SK-N-SH (cell line): ENCODE measurements around the gene KAT6B. TPM values are rescaled to one million over a fixed set of nuclear protein-coding genes. Genes with fewer than 3 reads are reported as not detected.

Experiments
- CTCF ChIA-PET: fragments of 300-600, 350-600 bp; formaldehyde crosslinking; extraction: SDS; loops from one replicate; lab custom pipeline; 2021; lab: Yijun Ruan, JAX
- POLR2A ChIA-PET: fragments of 350-600 bp; sonication (Branson Sonifier 250); formaldehyde crosslinking; extraction: SDS; loops from one replicate; lab custom pipeline; 2020; ENCODE audit warnings: antibody characterized with exemption, inconsistent platforms; lab: Yijun Ruan, JAX
- DNase-seq: peaks from one replicate; pipeline ENCODE4 v3.0.0; 2012
- H2AFZ ChIP-seq: fragments of 200-600 bp; sonication (generic); 2 replicates; pipeline ENCODE4 v1.8.1; 2016; ENCODE audit warnings: antibody characterized with exemption, mild to moderate bottlenecking, low read depth
- H3F3A ChIP-seq: fragments of 200-600 bp; sonication (generic); replicated peaks from 2 replicates; pipeline ENCODE3; 2016; ENCODE audit warnings: antibody characterized with exemption, mild to moderate bottlenecking; ENCODE audit not compliant: insufficient read depth
- H3K27ac ChIP-seq, 2 experiments: fragments of 200-500 bp in 1 of 2; fragments of 200-600 bp in 1 of 2; sonication (Bioruptor generic) in 1 of 2; sonication (generic), shearing (Covaris generic) in 1 of 2; 2 replicates each; pipeline versions ENCODE4 v1.5.1 to v1.6.1; 2014 to 2016; ENCODE audit warnings: low read depth in 2 of 2, inconsistent platforms in 1 of 2, low read length in 1 of 2, mild to moderate bottlenecking in 1 of 2, mixed read lengths in 1 of 2
- H3K27me3 ChIP-seq: fragments of 200-600 bp; sonication (generic), shearing (Covaris generic); 2 replicates; pipeline ENCODE4 v1.6.1; 2016; ENCODE audit warnings: mixed run types; ENCODE audit not compliant: insufficient read depth
- H3K36me3 ChIP-seq, 2 experiments: fragments of 200-500 bp in 1 of 2; fragments of 200-600 bp in 1 of 2; sonication (Bioruptor generic) in 1 of 2; sonication (generic) in 1 of 2; replicated peaks in 1 of 2; 2 replicates each; pipeline versions ENCODE3 to v1.5.1; 2014 to 2016; ENCODE audit warnings: low read length in 1 of 2, mild to moderate bottlenecking in 1 of 2; ENCODE audit not compliant: insufficient read depth in 2 of 2, control insufficient read depth in 1 of 2
- H3K4me1 ChIP-seq, 2 experiments: fragments of 200-500 bp in 1 of 2; fragments of 200-600 bp in 1 of 2; sonication (Bioruptor generic) in 1 of 2; sonication (generic), shearing (Covaris generic) in 1 of 2; 2 replicates each; pipeline versions ENCODE4 v1.5.1 to v1.6.1; 2014 to 2016; ENCODE audit warnings: low read depth in 1 of 2, low read length in 1 of 2, mixed run types in 1 of 2; ENCODE audit not compliant: insufficient read depth in 2 of 2, control insufficient read depth in 1 of 2
- H3K4me2 ChIP-seq: fragments of 200-600 bp; sonication (generic), shearing (Covaris generic); 2 replicates; pipeline ENCODE4 v1.6.1; 2017; ENCODE audit warnings: mixed run types
- H3K4me3 ChIP-seq, 2 experiments: fragments of 200-500 bp in 1 of 2; fragments of 200-600 bp in 1 of 2; sonication (Bioruptor generic) in 1 of 2; sonication (generic), shearing (Covaris generic) in 1 of 2; 2 replicates each; pipeline versions ENCODE4 v1.5.1 to v1.8.1; 2014 to 2016; ENCODE audit warnings: low read depth in 2 of 2, inconsistent platforms in 1 of 2, low read length in 1 of 2, mild to moderate bottlenecking in 1 of 2, mixed read lengths in 1 of 2, moderate library complexity in 1 of 2
- H3K79me2 ChIP-seq: fragments of 200-600 bp; sonication (generic); 2 replicates; pipeline ENCODE4 v1.8.1; 2017; ENCODE audit warnings: mild to moderate bottlenecking; ENCODE audit not compliant: insufficient read depth
- H3K9ac ChIP-seq: fragments of 200-600 bp; sonication (generic); 2 replicates; pipeline ENCODE4 v1.6.1; 2017; ENCODE audit warnings: mixed run types
- H3K9me2 ChIP-seq: fragments of 200-600 bp; sonication (generic); 2 replicates; pipeline ENCODE4 v1.6.1; 2017; ENCODE audit warnings: mixed run types
- H3K9me3 ChIP-seq: fragments of 200-600 bp; sonication (generic); 2 replicates; pipeline ENCODE4 v1.6.1; 2017; ENCODE audit warnings: mixed run types, mild to moderate bottlenecking, moderate library complexity
- H4K20me1 ChIP-seq: fragments of 200-600 bp; sonication (generic); 2 replicates; pipeline ENCODE4 v1.6.1; 2017; ENCODE audit warnings: mild to moderate bottlenecking, mixed run types; ENCODE audit not compliant: insufficient read depth
- CHD2 ChIP-seq: fragments of 150-350 bp; IDR thresholded peaks from 2 replicates; pipeline ENCODE4 v1.6.1; 2018; ENCODE audit warnings: low read length; ENCODE audit not compliant: partially characterized antibody
- EP300 ChIP-seq, 2 experiments: IDR thresholded peaks; 2 replicates each; pipeline versions ENCODE4 v1.4.0 to v1.6.1; 2012; ENCODE audit warnings: borderline replicate concordance in 1 of 2, low read depth in 1 of 2, low read length in 1 of 2
- EZH2phosphoT487 ChIP-seq: fragments of 200-600 bp; sonication (generic); IDR thresholded peaks from 2 replicates; pipeline ENCODE4 v1.6.1; 2017; ENCODE audit warnings: low read depth, mixed run types, mild to moderate bottlenecking, antibody characterized with exemption, moderate library complexity, borderline replicate concordance
- FOSL2 ChIP-seq: IDR thresholded peaks from 2 replicates; pipeline ENCODE4 v1.4.0; 2012; ENCODE audit warnings: low read depth, mild to moderate bottlenecking, moderate library complexity, borderline replicate concordance
- FOXJ3 ChIP-seq: sonication (generic); formaldehyde crosslinking; IDR thresholded peaks from 2 replicates; pipeline ENCODE4 v1.5.1; 2020; ENCODE audit warnings: mild to moderate bottlenecking, missing genetic modification reagents
- GATA2 ChIP-seq: sonication (generic); formaldehyde crosslinking; IDR thresholded peaks from 2 replicates; pipeline ENCODE4 v1.5.0; 2020; ENCODE audit warnings: mild to moderate bottlenecking, missing genetic modification reagents
- JUND ChIP-seq: IDR thresholded peaks from 2 replicates; pipeline ENCODE4 v1.4.0; 2012
- MXI1 ChIP-seq: IDR thresholded peaks from 2 replicates; pipeline ENCODE4 v1.6.1; 2012; ENCODE audit warnings: mild to moderate bottlenecking, low read depth, low read length, improper control_type of control experiment
- NFIC ChIP-seq: IDR thresholded peaks from 2 replicates; pipeline ENCODE4 v1.4.0; 2012; ENCODE audit warnings: borderline replicate concordance
- PBX3 ChIP-seq: IDR thresholded peaks from 2 replicates; pipeline ENCODE4; 2012
- RFX5 ChIP-seq: IDR thresholded peaks from 2 replicates; pipeline ENCODE4 v1.6.1; 2012; ENCODE audit warnings: mild to moderate bottlenecking, improper control_type of control experiment, low read length
- TCF12 ChIP-seq: IDR thresholded peaks from 2 replicates; pipeline ENCODE4 v1.4.0; 2012
- YY1 ChIP-seq: IDR thresholded peaks from 2 replicates; pipeline ENCODE4 v1.4.0; 2012; ENCODE audit warnings: low read depth, mild to moderate bottlenecking
- WGBS: methylation state at CpG from one replicate; pipeline ENCODE4 v1.1.6; 2017; ENCODE audit warnings: low lambda C conversion rate; 5-methylcytosine and 5-hydroxymethylcytosine counted together
- polyA plus RNA-seq, 3 experiments: library from polyadenylated mRNA; depleted of rRNA; stranded (reverse); fragments of >200 nt; gene quantifications; 2 replicates each; pipeline ENCODE4 v1.2.3, GENCODE V29; 2012

KAT6B gene
- polyA plus RNA-seq, 1 of the 3 experiments (the other 2 are of a cell fraction) = 4.3 TPM

- POLR2A ChIA-PET = interaction anchor here (0.6 kb wide), 1 partner anchor 35 kb away, joined by 3 read pairs; no protein-coding TSS in a partner anchor
- Histone ChIP-seq H3K9ac (no peak overlapping the region), H3K9me2 (no peaks in the 10 kb centered on the region), H3K4me1 (peaks cover 17 to 28% of the 10 kb centered on the region in 2 experiments; a peak in 3 of 4 replicates), H3K4me3 (no peak overlapping the region), H3F3A (no peaks in the 10 kb centered on the region), H3K27me3 (no peaks in the 10 kb centered on the region), H2AFZ (no peak overlapping the region), H3K4me2 (no peak overlapping the region), H3K79me2 (peaks cover 17% of the 10 kb centered on the region), H3K36me3 (peaks cover 0 to 14% of the 10 kb centered on the region in 2 experiments), H3K27ac (no peak overlapping the region; a peak in 1 of 4 replicates), H3K9me3 (no peaks in the 10 kb centered on the region), H4K20me1 (no peaks in the 10 kb centered on the region; the same call in 1 of the 2 replicates)
- CTCF ChIA-PET = interaction anchor here (1.1 to 2.3 kb wide), 3 partner anchors 8 to 21 kb away, joined by 4 to 8 read pairs (median 4); no protein-coding TSS in a partner anchor
- DNase-seq = no peak
- TF ChIP-seq MXI1 = no peak
- peak; percentile 52; the same call in 1 of the 2 replicates for TF ChIP-seq NFIC
- WGBS = 69% methylated on average over 5 of the region's 5 CpGs
These were observed 141.7 kb downstream of the KAT6B start for GRCh38 chr10:74967911-74968666.

GRCh38 chr10:74968667-74969061 lies 142.3 kb downstream of the KAT6B start:
- ChIA-PET CTCF (interaction anchor here (1.8 to 2.3 kb wide), 2 partner anchors 9 to 21 kb away, joined by 4 to 8 read pairs; no protein-coding TSS in a partner anchor), POLR2A (interaction anchor here (0.6 kb wide), 1 partner anchor 35 kb away, joined by 3 read pairs; no protein-coding TSS in a partner anchor)
- no peak overlapping the region for H2AFZ ChIP-seq
- peaks cover 17% of the 10 kb centered on the region for H3K79me2 ChIP-seq
- H3K9me2 ChIP-seq = no peaks in the 10 kb centered on the region
- H4K20me1 ChIP-seq = no peaks in the 10 kb centered on the region; the same call in 1 of the 2 replicates
- H3K9me3 ChIP-seq = no peaks in the 10 kb centered on the region
- no peak overlapping the region for H3K4me3 ChIP-seq
- H3K36me3 ChIP-seq = peaks cover 0 to 19% of the 10 kb centered on the region in 2 experiments
- H3K27ac ChIP-seq = no peak overlapping the region; a peak in 1 of 4 replicates
- no peaks in the 10 kb centered on the region for H3F3A ChIP-seq
- H3K9ac ChIP-seq = no peak overlapping the region
- TF ChIP-seq TCF12 = no peak
- no peak for TF ChIP-seq PBX3
- no peak for TF ChIP-seq MXI1
- TF ChIP-seq EP300 (IDR thresholded peaks at IDR 0.05; ENCODE audit: borderline replicate concordance in 1 of 2, low read depth in 1 of 2, low read length in 1 of 2) = no peak
- TF ChIP-seq, all 33 proteins: peak for 0
- no peak for DNase-seq
- H3K4me1 ChIP-seq = peaks cover 17 to 28% of the 10 kb centered on the region in 2 experiments; a peak in 3 of 4 replicates
- H3K4me2 ChIP-seq = no peak overlapping the region
- WGBS = 74% methylated on average over 4 of the region's 4 CpGs
- H3K27me3 ChIP-seq = no peaks in the 10 kb centered on the region

GRCh38 chr10:74969093-74969492 lies 142.7 kb downstream of the KAT6B start:
- H3K9me2 ChIP-seq = no peaks in the 10 kb centered on the region
- peaks cover 3% of the 10 kb centered on the region for H3F3A ChIP-seq
- H3K79me2 ChIP-seq = peaks cover 17% of the 10 kb centered on the region
- H3K27ac ChIP-seq = no peak overlapping the region
- no peak overlapping the region for H3K4me2 ChIP-seq
- no peaks in the 10 kb centered on the region; the same call in 1 of the 2 replicates for H4K20me1 ChIP-seq
- ChIA-PET POLR2A (interaction anchor here (0.6 kb wide), 1 partner anchor 34 kb away, joined by 3 read pairs; no protein-coding TSS in a partner anchor), CTCF (interaction anchor here (1.8 to 2.3 kb wide), 2 partner anchors 9 to 20 kb away, joined by 4 to 8 read pairs; no protein-coding TSS in a partner anchor)
- no peaks in the 10 kb centered on the region for H3K27me3 ChIP-seq
- H3K4me3 ChIP-seq = no peak overlapping the region
- 100% methylated on average over 2 of the region's 2 CpGs for WGBS
- H3K9ac ChIP-seq = no peak overlapping the region
- no peak for DNase-seq
- no peak overlapping the region for H2AFZ ChIP-seq
- no peaks in the 10 kb centered on the region for H3K9me3 ChIP-seq
- peaks cover 21 to 28% of the 10 kb centered on the region in 2 experiments; a peak in 3 of 4 replicates for H3K4me1 ChIP-seq
- H3K36me3 ChIP-seq = peaks cover 2 to 23% of the 10 kb centered on the region in 2 experiments
- no peak for TF ChIP-seq YY1
- no peak for TF ChIP-seq PBX3
- TF ChIP-seq JUND = no peak
- TF ChIP-seq EZH2phosphoT487 = no peak
- no peak for TF ChIP-seq FOXJ3 (CRISPR knock-in tag)
- TF ChIP-seq FOSL2 = no peak
- TF ChIP-seq CHD2 = no peak
- TF ChIP-seq EP300 (IDR thresholded peaks at IDR 0.05; ENCODE audit: borderline replicate concordance in 1 of 2, low read depth in 1 of 2, low read length in 1 of 2) = no peak
- no peak for TF ChIP-seq RFX5
- no peak for TF ChIP-seq NFIC
- TF ChIP-seq GATA2 (CRISPR knock-in tag) = no peak
- no peak for TF ChIP-seq TCF12
